HG03521 (cell line): Measurements from ENCODE around the gene SEC24D.
A peak's percentile ranks its signal among the peaks of the same experiment; 100 is the strongest.

Experiments
- ATAC-seq: cut with Tn5 transposase; IDR thresholded peaks from one replicate; pipeline ENCODE4 v1.9.1; 2021; ENCODE audit warnings: mild to moderate bottlenecking, moderate library complexity; ENCODE audit not compliant: unreplicated experiment

Gene SEC24D

GRCh38 chr4:118730683-118731082, 105.2 kb downstream of the SEC24D start:
- no peak for ATAC-seq

- no peak for ATAC-seq
These were observed 106.3 kb downstream of the SEC24D start for GRCh38 chr4:118729287-118730286.

- no peak for ATAC-seq
These were observed 108.6 kb downstream of the SEC24D start for GRCh38 chr4:118727360-118727759.

- ATAC-seq: no peak
These were observed 112.6 kb downstream of the SEC24D start for GRCh38 chr4:118723369-118723768.

- no peak for ATAC-seq
These were observed 114.2 kb downstream of the SEC24D start for GRCh38 chr4:118721752-118722151.

GRCh38 chr4:118718511-118719170, 117.3 kb downstream of the SEC24D start:
- no peak for ATAC-seq

GRCh38 chr4:118716304-118716703, 119.6 kb downstream of the SEC24D start:
- ATAC-seq: no peak

GRCh38 chr4:118714682-118715081, 121.2 kb downstream of the SEC24D start:
- no peak for ATAC-seq

- no peak for ATAC-seq
These were observed 123.1 kb downstream of the SEC24D start for GRCh38 chr4:118712872-118713271.

- ATAC-seq: no peak
These were observed 124.9 kb downstream of the SEC24D start for GRCh38 chr4:118711052-118711451.

- ATAC-seq: no peak
These were observed 132.8 kb downstream of the SEC24D start for GRCh38 chr4:118703118-118703517.

GRCh38 chr4:118684873-118685811, 150.8 kb downstream of the SEC24D start, which contains the start of gene METTL14:
TSS of gene METTL14 (plus strand) at chr4:118685392. CDS start at chr4:118685535, 143 bp downstream.
- peak; percentile 99 for ATAC-seq

- ATAC-seq: no peak
These were observed 152.4 kb downstream of the SEC24D start for GRCh38 chr4:118683513-118683912.

- no peak for ATAC-seq
These were observed 153.0 kb downstream of the SEC24D start for GRCh38 chr4:118682928-118683327.

GRCh38 chr4:118680808-118681207, 155.1 kb downstream of the SEC24D start:
- no peak for ATAC-seq

GRCh38 chr4:118676128-118676527, 159.8 kb downstream of the SEC24D start:
- ATAC-seq: no peak
